IPS-18a (cell line): ENCODE measurements around the gene GRM8.

Experiments used
- H3K27ac ChIP-seq: one replicate; pipeline ENCODE4 v1.5.1; 2013; ENCODE audit warnings: low read length
- H3K27me3 ChIP-seq: one replicate; pipeline ENCODE4 v1.6.1; 2013; ENCODE audit warnings: mild to moderate bottlenecking, low read length; ENCODE audit not compliant: control insufficient read depth, insufficient read depth
- H3K36me3 ChIP-seq: one replicate; pipeline ENCODE4 v1.6.1; 2013; ENCODE audit warnings: low read depth, low read length; ENCODE audit not compliant: control insufficient read depth
- H3K4me1 ChIP-seq: one replicate; pipeline ENCODE4 v1.6.1; 2013; ENCODE audit warnings: low read depth, low read length; ENCODE audit not compliant: control insufficient read depth
- H3K4me3 ChIP-seq: one replicate; pipeline ENCODE4 v1.5.1; 2013; ENCODE audit warnings: low read length
- H3K9ac ChIP-seq: one replicate; pipeline ENCODE4 v1.6.1; 2013; ENCODE audit warnings: mild to moderate bottlenecking, low read length, moderate library complexity
- H3K9me3 ChIP-seq: one replicate; pipeline ENCODE4 v1.6.1; 2013; ENCODE audit warnings: low read depth, low read length; ENCODE audit not compliant: control insufficient read depth

Gene GRM8

GRCh38 chr7:126760914-126761577, 491.7 kb downstream of the GRM8 start:
- Histone ChIP-seq H3K36me3 (no peaks in the 10 kb centered on the region), H3K9ac (no peak overlapping the region), H3K27me3 (no peaks in the 10 kb centered on the region), H3K27ac (no peak overlapping the region), H3K4me3 (no peak overlapping the region), H3K4me1 (no peaks in the 10 kb centered on the region), H3K9me3 (no peaks in the 10 kb centered on the region)

DNA sequence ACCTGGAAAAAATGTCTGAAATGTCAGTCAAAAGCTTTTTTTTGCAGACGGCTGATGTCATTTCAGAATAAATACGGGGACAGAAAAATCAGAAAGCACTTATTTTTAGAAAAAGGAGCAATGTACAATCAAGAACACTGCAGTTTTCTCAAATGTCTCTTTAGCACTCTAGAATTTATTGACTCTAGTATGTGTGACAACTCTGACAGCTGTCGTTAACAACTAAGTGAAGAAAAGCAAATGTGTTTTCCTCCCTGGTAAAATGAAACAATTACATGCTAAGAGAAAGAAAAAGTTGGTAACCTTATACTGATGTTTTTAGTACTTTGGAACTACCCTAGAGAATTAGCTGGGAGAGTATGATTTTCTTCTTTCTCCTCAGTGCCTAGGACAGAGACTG, 497.4 kb downstream of the GRM8 start:
- H3K4me1 ChIP-seq, result no peaks in the 10 kb centered on the region
- no peaks in the 10 kb centered on the region for H3K27me3 ChIP-seq
- H3K9me3 ChIP-seq, result no peaks in the 10 kb centered on the region
- H3K9ac ChIP-seq, result no peak overlapping the region
- H3K27ac ChIP-seq, result no peak overlapping the region
- H3K4me3 ChIP-seq, result no peak overlapping the region
- H3K36me3 ChIP-seq, result no peaks in the 10 kb centered on the region

- Histone ChIP-seq H3K4me3 (no peak overlapping the region), H3K27me3 (no peaks in the 10 kb centered on the region), H3K4me1 (no peaks in the 10 kb centered on the region), H3K27ac (no peak overlapping the region), H3K9ac (no peak overlapping the region), H3K9me3 (no peaks in the 10 kb centered on the region), H3K36me3 (no peaks in the 10 kb centered on the region)
Observed at GRCh38 chr7:126750207-126750911, 502.4 kb downstream of the GRM8 start.

GRCh38 chr7:126728967-126729366, 523.8 kb downstream of the GRM8 start:
- Histone ChIP-seq H3K27me3 (no peaks in the 10 kb centered on the region), H3K9ac (no peak overlapping the region), H3K4me1 (peaks cover 6% of the 10 kb centered on the region), H3K4me3 (no peak overlapping the region), H3K27ac (no peak overlapping the region), H3K9me3 (no peaks in the 10 kb centered on the region), H3K36me3 (no peaks in the 10 kb centered on the region)

DNA sequence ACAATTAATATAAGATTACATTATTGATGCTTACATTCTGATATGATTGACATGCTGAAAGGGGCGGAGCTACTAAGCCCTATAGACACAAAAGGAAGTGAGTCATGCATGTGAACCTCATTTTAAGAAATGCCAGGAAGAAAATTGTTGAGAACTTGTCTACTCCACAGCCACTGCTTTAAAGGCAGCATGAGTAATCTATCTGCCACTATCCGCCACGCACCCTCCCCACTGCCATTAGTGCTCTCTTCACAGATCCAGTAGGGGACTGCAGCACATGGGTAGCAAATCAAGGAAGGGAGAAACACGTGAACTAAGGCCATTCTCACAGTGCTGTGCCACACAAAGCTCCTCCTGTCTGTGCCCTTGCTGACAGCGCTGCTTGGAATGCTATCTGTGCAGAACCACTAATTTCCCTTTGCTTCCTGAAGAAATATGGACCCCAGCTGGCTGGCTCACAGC, 524.8 kb downstream of the GRM8 start:
- Histone ChIP-seq H3K27ac (no peak overlapping the region), H3K36me3 (no peaks in the 10 kb centered on the region), H3K4me3 (no peak overlapping the region), H3K27me3 (no peaks in the 10 kb centered on the region), H3K9ac (no peak overlapping the region), H3K4me1 (peaks cover 10% of the 10 kb centered on the region), H3K9me3 (no peaks in the 10 kb centered on the region)

DNA sequence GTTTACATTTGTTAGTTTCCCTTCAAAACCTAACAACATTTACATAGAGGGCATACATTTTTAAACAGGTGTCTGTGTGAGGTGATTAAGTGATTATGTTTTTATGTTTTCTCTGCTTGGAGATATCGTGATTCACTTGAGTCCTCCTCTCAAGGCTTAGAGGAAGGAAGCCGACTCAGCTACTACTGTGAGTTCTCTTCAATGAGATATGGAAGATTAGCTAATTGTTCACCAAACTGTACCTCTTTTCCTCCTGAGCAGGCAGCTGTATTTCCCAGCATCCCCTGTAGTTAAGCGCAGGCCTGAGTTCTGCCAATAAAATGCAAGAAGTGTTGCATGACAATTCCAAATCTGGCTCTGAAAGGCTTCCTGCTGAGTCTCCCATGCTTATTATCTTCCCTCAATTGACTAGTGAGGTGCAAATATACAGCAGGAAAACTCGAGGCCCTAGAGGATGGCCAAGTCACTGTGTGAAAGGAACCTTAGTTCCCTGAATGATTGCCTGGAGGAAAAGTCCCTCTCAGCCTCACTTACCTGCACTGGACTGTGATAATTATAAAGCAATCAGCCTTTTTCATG, 528.7 kb downstream of the GRM8 start:
- no peaks in the 10 kb centered on the region for H3K27me3 ChIP-seq
- peaks cover 10% of the 10 kb centered on the region for H3K4me1 ChIP-seq
- H3K9ac ChIP-seq, result no peak overlapping the region
- no peaks in the 10 kb centered on the region for H3K36me3 ChIP-seq
- H3K4me3 ChIP-seq, result no peak overlapping the region
- H3K27ac ChIP-seq, result no peak overlapping the region
- no peaks in the 10 kb centered on the region for H3K9me3 ChIP-seq

DNA sequence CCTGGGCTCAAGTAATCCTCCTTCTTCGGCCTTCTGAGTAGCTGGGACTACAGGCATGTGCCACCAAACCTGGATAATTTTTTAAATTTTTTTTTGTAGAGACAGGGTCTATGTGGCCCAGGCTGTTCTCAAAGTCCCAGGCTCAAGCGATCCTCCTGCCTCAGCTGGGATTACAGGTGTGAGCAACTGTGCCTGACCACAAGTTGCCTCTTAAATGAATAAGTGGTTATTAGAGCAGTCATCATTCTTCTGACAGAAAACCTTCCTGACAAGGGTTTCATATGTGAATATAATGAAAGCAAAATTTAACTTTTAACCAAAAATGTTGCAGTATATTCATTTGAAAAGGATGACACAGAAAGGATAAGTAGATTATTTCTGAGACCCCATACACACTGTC, 532.5 kb downstream of the GRM8 start:
- no peak overlapping the region for H3K9ac ChIP-seq
- peaks cover 10% of the 10 kb centered on the region for H3K4me1 ChIP-seq
- H3K36me3 ChIP-seq, result no peaks in the 10 kb centered on the region
- H3K27ac ChIP-seq, result no peak overlapping the region
- H3K9me3 ChIP-seq, result no peaks in the 10 kb centered on the region
- no peak overlapping the region for H3K4me3 ChIP-seq
- no peaks in the 10 kb centered on the region for H3K27me3 ChIP-seq

- Histone ChIP-seq H3K36me3 (no peaks in the 10 kb centered on the region), H3K9ac (no peak overlapping the region), H3K9me3 (no peaks in the 10 kb centered on the region), H3K27me3 (no peaks in the 10 kb centered on the region), H3K27ac (no peak overlapping the region), H3K4me1 (no peaks in the 10 kb centered on the region), H3K4me3 (no peak overlapping the region)
Observed at GRCh38 chr7:126718419-126718818, 534.3 kb downstream of the GRM8 start.

DNA sequence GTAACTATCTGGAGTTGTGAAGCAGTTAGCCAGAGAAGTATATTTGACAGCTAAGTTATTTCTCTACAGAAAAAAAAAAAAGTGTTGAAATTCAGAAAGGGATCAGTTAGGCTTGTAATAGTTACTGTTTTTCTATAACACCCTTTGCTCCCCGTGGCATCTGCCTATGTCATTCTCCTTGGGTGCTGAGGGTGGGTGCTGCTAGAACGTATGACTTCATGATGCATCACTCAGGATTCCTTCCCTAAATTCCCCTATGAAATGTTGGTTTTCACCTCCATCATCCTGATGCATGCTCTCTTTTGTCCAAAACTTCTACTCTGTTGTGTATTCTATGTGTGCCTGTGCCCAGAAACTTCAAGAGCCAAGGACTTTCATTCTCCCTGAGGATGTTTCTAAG, 536.4 kb downstream of the GRM8 start:
- H3K9me3 ChIP-seq, result no peaks in the 10 kb centered on the region
- no peaks in the 10 kb centered on the region for H3K27me3 ChIP-seq
- H3K27ac ChIP-seq, result no peak overlapping the region
- H3K4me1 ChIP-seq, result no peaks in the 10 kb centered on the region
- no peaks in the 10 kb centered on the region for H3K36me3 ChIP-seq
- no peak overlapping the region for H3K9ac ChIP-seq
- no peak overlapping the region for H3K4me3 ChIP-seq

GRCh38 chr7:126715076-126715475, 537.7 kb downstream of the GRM8 start:
- Histone ChIP-seq H3K4me1 (no peaks in the 10 kb centered on the region), H3K27ac (no peak overlapping the region), H3K9ac (no peak overlapping the region), H3K36me3 (no peaks in the 10 kb centered on the region), H3K4me3 (no peak overlapping the region), H3K27me3 (no peaks in the 10 kb centered on the region), H3K9me3 (no peaks in the 10 kb centered on the region)

GRCh38 chr7:126702242-126703016, 550.3 kb downstream of the GRM8 start:
- Histone ChIP-seq H3K4me3 (no peak overlapping the region), H3K9ac (no peak overlapping the region), H3K36me3 (no peaks in the 10 kb centered on the region), H3K27ac (peak overlapping the region; percentile 74), H3K27me3 (no peaks in the 10 kb centered on the region), H3K4me1 (peaks cover 33% of the 10 kb centered on the region), H3K9me3 (no peaks in the 10 kb centered on the region)
